Natural killer cell (primary cell): ENCODE data around the gene CCDC182. TPM values are rescaled to one million over a fixed set of nuclear protein-coding genes. Genes with fewer than 3 reads are reported as not detected.

Experiments
- ATAC-seq, 3 donors: fragments of 150-1000 bp in 2 of 3; fragments of 200-7000 bp in 1 of 3; cut with Tn5 transposase; 1 replicate in 1 of 3; 2 replicates in 2 of 3; pipeline ENCODE4 v1.10.0; 2021; ENCODE audit warnings: mild to moderate bottlenecking in 2 of 3, moderate library complexity in 2 of 3
- DNase-seq, 2 donors: peaks; one replicate each; pipeline versions ENCODE4 v3.0.0 to v3.0.0-alpha.2; 2013 to 2021; ENCODE audit warnings: mixed read lengths in 1 of 2
- H3K27ac ChIP-seq: one replicate; pipeline ENCODE4 v1.5.1; 2013; ENCODE audit warnings: mild to moderate bottlenecking, low read length
- H3K27me3 ChIP-seq: one replicate; pipeline ENCODE4 v1.6.1; 2013; ENCODE audit warnings: low read length; ENCODE audit not compliant: control insufficient read depth, insufficient read depth
- H3K36me3 ChIP-seq: one replicate; pipeline ENCODE4 v1.6.1; 2013; ENCODE audit warnings: low read length; ENCODE audit not compliant: control insufficient read depth, insufficient read depth
- H3K4me1 ChIP-seq: one replicate; pipeline ENCODE4 v1.6.1; 2013; ENCODE audit warnings: low read length; ENCODE audit not compliant: control insufficient read depth, insufficient read depth
- H3K4me3 ChIP-seq: one replicate; pipeline ENCODE4 v1.5.1; 2013; ENCODE audit warnings: low read length
- H3K9me3 ChIP-seq: one replicate; pipeline ENCODE4 v1.6.1; 2013; ENCODE audit warnings: low read length; ENCODE audit not compliant: control insufficient read depth, insufficient read depth
- H3K27ac Mint-ChIP-seq, 2 donors: one replicate each; pipeline ENCODE4 v1.8.0; 2022; ENCODE audit warnings: mild to moderate bottlenecking in 2 of 2, mixed read lengths in 2 of 2, moderate library complexity in 1 of 2
- H3K27me3 Mint-ChIP-seq, 2 donors: one replicate each; pipeline ENCODE4 v1.8.0; 2022; ENCODE audit warnings: low read depth in 2 of 2, mixed read lengths in 2 of 2
- H3K36me3 Mint-ChIP-seq: one replicate; pipeline ENCODE4 v1.8.0; 2022; ENCODE audit warnings: mixed read lengths
- H3K4me1 Mint-ChIP-seq, 2 donors: one replicate each; pipeline ENCODE4 v1.8.0; 2022; ENCODE audit warnings: mixed read lengths in 2 of 2
- H3K4me3 Mint-ChIP-seq: one replicate; pipeline ENCODE4 v1.8.0; 2022; ENCODE audit warnings: mild to moderate bottlenecking, moderate library complexity, mixed read lengths
- H3K9me3 Mint-ChIP-seq, 2 donors: one replicate each; pipeline ENCODE4 v1.8.0; 2022; ENCODE audit warnings: mixed read lengths in 2 of 2
- WGBS: methylation state at CpG from one replicate; pipeline ENCODE4 v1.1.7; 2013; ENCODE audit warnings: missing lambda C conversion rate; ENCODE audit not compliant: insufficient coverage; 5-methylcytosine and 5-hydroxymethylcytosine counted together
- intact Hi-C: fragments of 100-400 bp; cut with micrococcal nuclease; formaldehyde crosslinking; loops from one replicate; pipeline ENCODE4 v1.14.2; 2022
- total RNA-seq, 4 donors: library from RNA; stranded (reverse); fragments of 120-200 nt in 1 of 4; gene quantifications; one replicate each; pipeline versions ENCODE4 v1.2.3 to v1.2.4, GENCODE V29; 2013 to 2022
- TF ChIP-seq, protein P1 (sequence below): fragments of 200-600 bp; IDR thresholded peaks from one replicate; pipeline ENCODE4 v1.8.0; 2022; ENCODE audit warnings: antibody characterized with exemption

The CCDC182 gene
- total RNA-seq, 3 donors from 2014 or later (not counting 1 experiment from before 2014, with no cell fraction given): not detected

DNA sequence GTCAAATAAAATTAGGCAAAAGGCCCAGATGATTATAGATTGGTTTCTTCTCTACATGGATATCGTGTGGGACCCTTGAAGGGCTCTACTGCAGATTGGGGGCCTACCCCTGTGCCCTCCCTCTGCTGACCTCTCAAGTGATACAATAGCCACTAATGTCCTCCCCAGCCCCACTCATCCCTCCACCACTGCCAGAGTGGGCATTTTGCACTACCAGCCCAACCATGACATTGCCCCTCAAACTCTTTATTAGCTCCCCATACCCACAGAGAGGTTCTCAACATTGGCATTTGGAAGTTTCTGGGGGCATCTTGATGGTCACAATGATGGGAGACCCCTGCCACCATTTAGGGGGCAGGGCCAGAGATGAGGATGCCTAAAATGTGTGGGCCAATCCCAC lies 41.8 kb downstream of the CCDC182 start:
- Mint-ChIP-seq H3K9me3 (no peaks in the 10 kb centered on the region), H3K4me3 (no peak overlapping the region), H3K27ac (no peak overlapping the region), H3K4me1 (peaks cover 0 to 5% of the 10 kb centered on the region in 2 donors), H3K36me3 (no peaks in the 10 kb centered on the region), H3K27me3 (peaks cover 0 to under 1% of the 10 kb centered on the region in 2 donors)
- DNase-seq (no peak), ATAC-seq (no peak)
- Histone ChIP-seq H3K4me1 (peaks cover 3% of the 10 kb centered on the region), H3K36me3 (no peaks in the 10 kb centered on the region), H3K9me3 (no peaks in the 10 kb centered on the region), H3K4me3 (no peak overlapping the region), H3K27me3 (no peaks in the 10 kb centered on the region), H3K27ac (no peak overlapping the region)
- intact Hi-C loops: no loop called here
- TF ChIP-seq, protein P1, sequence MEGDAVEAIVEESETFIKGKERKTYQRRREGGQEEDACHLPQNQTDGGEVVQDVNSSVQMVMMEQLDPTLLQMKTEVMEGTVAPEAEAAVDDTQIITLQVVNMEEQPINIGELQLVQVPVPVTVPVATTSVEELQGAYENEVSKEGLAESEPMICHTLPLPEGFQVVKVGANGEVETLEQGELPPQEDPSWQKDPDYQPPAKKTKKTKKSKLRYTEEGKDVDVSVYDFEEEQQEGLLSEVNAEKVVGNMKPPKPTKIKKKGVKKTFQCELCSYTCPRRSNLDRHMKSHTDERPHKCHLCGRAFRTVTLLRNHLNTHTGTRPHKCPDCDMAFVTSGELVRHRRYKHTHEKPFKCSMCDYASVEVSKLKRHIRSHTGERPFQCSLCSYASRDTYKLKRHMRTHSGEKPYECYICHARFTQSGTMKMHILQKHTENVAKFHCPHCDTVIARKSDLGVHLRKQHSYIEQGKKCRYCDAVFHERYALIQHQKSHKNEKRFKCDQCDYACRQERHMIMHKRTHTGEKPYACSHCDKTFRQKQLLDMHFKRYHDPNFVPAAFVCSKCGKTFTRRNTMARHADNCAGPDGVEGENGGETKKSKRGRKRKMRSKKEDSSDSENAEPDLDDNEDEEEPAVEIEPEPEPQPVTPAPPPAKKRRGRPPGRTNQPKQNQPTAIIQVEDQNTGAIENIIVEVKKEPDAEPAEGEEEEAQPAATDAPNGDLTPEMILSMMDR: no peak
- 90% methylated on average over 1 of the region's 1 CpG for WGBS

GRCh38 chr17:57701124-57701523 lies 44.0 kb downstream of the CCDC182 start:
- Mint-ChIP-seq H3K27me3 (no peaks in the 10 kb centered on the region), H3K27ac (no peak overlapping the region), H3K36me3 (no peaks in the 10 kb centered on the region), H3K4me1 (peaks cover 0 to 5% of the 10 kb centered on the region in 2 donors), H3K4me3 (no peak overlapping the region), H3K9me3 (no peaks in the 10 kb centered on the region)
- Histone ChIP-seq H3K27ac (no peak overlapping the region), H3K4me3 (no peak overlapping the region), H3K4me1 (peaks cover 18% of the 10 kb centered on the region), H3K9me3 (no peaks in the 10 kb centered on the region), H3K36me3 (no peaks in the 10 kb centered on the region), H3K27me3 (no peaks in the 10 kb centered on the region)
- DNase-seq (no peak), ATAC-seq (no peak)
- TF ChIP-seq, protein P1: no peak
- intact Hi-C loops: no loop called here
- 92% methylated on average over 5 of the region's 5 CpGs for WGBS

GRCh38 chr17:57699751-57700219 lies 45.3 kb downstream of the CCDC182 start:
- WGBS: 93% methylated on average over 9 of the region's 9 CpGs
- H3K4me3 ChIP-seq: no peak overlapping the region
- no peaks in the 10 kb centered on the region for H3K27me3 ChIP-seq
- no peak overlapping the region for H3K27ac Mint-ChIP-seq
- intact Hi-C loops: no loop called here
- ATAC-seq (no peak), DNase-seq (no peak)
- H3K9me3 Mint-ChIP-seq: no peaks in the 10 kb centered on the region
- H3K36me3 Mint-ChIP-seq: no peaks in the 10 kb centered on the region
- H3K4me1 Mint-ChIP-seq: peaks cover 0 to 5% of the 10 kb centered on the region in 2 donors
- TF ChIP-seq, protein P1: no peak
- no peak overlapping the region for H3K27ac ChIP-seq
- no peak overlapping the region for H3K4me3 Mint-ChIP-seq
- H3K9me3 ChIP-seq: no peaks in the 10 kb centered on the region
- H3K4me1 ChIP-seq: peaks cover 18% of the 10 kb centered on the region
- H3K36me3 ChIP-seq: no peaks in the 10 kb centered on the region
- no peaks in the 10 kb centered on the region for H3K27me3 Mint-ChIP-seq
